Measurements from ENCODE around the gene LRSAM1.

DNA sequence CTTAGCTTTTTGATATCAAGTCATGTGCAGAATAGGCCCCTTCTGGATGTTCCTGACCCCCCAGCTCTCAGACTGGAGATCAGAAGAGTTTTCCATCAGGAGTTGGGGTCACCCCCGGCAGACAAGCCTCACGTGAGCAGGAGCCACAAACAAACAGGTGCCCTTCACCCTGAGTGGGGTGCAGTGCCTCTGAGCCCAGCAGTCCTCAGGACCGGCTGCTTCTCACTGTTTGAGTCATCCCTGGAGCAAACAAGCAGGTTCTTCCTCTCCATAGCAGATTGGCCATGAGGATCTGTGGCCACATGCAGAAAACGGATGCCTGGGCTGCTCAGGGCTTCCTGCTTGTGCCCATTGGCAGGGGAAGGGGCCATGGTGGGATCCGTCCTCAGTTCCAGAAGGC is 47.0 kb downstream of the LRSAM1 start:
- TF ChIP-seq GABPA (IDR thresholded peaks at IDR 0.05 in 1 of 2, conservative IDR thresholded peaks at IDR 0.05 in 1 of 2) (no peak), CTCF (IDR thresholded peaks at IDR 0.05; ENCODE audit: low read depth, low read length, missing input control) (no peak)

All from liver (tissue), 3 donors.